ENCODE results near the gene PSMA6. TPM values are rescaled to one million over a fixed set of nuclear protein-coding genes. Genes with fewer than 3 reads are reported as not detected.
A peak's percentile ranks its signal among the peaks of the same experiment; 100 is the strongest.

PSMA6 gene
- total RNA-seq, 1 donor from 2014 or later = 196 TPM

DNA sequence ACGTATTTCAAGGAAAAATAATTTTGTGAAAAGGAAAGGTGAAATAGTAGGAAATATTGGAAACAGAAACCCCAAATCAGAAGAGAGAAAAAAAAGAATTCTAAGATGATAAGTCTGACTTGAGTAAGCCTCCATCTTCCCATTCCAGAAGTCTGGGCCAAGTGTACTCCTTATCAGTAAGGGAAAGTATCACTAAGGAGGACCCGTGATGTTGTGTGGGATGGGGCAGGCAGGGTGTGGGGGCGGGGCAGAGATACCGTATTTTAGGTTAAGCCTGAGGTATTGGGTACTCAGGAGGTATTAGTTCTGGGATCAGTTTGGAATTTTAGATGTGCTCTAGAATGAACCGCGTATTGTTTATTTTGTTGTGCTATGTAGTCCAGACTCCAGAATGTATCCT is 33.8 kb upstream of the PSMA6 start:
- no peak for DNase-seq (ENCODE audit: low read depth)
- TF ChIP-seq, protein P1, sequence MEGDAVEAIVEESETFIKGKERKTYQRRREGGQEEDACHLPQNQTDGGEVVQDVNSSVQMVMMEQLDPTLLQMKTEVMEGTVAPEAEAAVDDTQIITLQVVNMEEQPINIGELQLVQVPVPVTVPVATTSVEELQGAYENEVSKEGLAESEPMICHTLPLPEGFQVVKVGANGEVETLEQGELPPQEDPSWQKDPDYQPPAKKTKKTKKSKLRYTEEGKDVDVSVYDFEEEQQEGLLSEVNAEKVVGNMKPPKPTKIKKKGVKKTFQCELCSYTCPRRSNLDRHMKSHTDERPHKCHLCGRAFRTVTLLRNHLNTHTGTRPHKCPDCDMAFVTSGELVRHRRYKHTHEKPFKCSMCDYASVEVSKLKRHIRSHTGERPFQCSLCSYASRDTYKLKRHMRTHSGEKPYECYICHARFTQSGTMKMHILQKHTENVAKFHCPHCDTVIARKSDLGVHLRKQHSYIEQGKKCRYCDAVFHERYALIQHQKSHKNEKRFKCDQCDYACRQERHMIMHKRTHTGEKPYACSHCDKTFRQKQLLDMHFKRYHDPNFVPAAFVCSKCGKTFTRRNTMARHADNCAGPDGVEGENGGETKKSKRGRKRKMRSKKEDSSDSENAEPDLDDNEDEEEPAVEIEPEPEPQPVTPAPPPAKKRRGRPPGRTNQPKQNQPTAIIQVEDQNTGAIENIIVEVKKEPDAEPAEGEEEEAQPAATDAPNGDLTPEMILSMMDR (conservative IDR thresholded peaks at IDR 0.05; ENCODE audit: low read depth, low read length) = no peak
- no peak overlapping the region for H3K4me3 ChIP-seq (ENCODE audit: low read depth, low read length)

DNA sequence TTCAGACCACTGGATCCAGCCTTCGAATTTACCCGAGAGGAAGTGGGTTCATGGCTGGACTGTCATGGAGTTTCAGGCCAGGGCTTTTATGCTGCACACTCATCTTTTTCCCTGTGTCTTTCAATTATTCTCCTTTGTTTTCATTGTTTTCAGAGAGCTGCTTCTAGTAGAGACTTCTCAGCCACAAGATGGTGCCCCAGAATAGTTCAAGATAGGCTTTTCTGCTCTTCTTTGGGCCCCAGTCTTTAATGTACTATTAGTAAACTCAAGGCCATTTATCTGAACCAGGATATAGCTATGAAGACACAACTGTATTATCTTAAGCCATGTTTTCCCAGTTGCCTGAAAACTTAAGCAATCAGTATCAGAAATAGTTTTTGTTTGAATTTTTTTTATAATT is 30.4 kb upstream of the PSMA6 start:
- peak; percentile 6 for DNase-seq (ENCODE audit: low read depth)
- H3K4me3 ChIP-seq (ENCODE audit: low read depth, low read length) = no peak overlapping the region
- TF ChIP-seq, protein P1 (conservative IDR thresholded peaks at IDR 0.05; ENCODE audit: low read depth, low read length) = peak; percentile 54

DNA sequence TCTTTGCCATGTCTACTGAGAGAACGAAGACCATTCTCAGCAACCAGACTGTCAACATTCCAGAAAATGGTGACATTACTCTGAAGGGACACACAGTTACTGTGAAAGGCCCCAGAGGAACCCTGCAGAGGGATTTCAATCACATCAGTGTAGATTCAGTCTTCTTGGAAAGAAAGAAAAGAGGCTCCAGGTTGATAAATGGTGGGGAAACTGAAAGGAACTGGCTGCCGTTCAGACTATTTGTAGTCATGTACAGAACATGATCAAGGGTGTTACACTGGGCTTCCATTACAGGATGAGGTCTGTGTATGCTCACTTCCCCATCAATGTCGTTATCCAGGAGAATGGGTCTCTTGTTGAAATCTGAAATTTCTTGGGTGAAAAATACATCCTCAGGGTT is 29.7 kb upstream of the PSMA6 start:
- H3K4me3 ChIP-seq (ENCODE audit: low read depth, low read length) = no peak overlapping the region
- DNase-seq (ENCODE audit: low read depth) = no peak
- TF ChIP-seq, protein P1 (conservative IDR thresholded peaks at IDR 0.05; ENCODE audit: low read depth, low read length) = no peak

DNA sequence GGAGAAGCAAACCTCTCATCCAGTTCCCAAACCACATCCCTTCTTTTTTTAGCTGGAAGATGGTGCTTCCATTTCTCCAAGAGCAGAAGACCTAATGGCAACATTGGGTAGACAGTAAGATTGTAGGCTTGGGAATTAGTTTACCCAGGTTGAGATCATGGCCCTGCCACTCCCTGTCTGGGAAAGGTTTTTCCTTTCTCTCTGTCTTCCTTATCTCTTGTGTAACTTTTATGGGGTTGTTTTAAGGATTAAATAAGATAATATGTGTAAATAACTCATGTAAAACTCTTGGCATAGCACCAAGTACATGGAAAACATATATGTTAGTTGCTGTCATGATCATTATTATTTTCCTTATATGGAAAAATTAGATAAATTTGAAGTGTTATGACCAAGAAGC is 23.2 kb upstream of the PSMA6 start:
- TF ChIP-seq, protein P1 (conservative IDR thresholded peaks at IDR 0.05; ENCODE audit: low read depth, low read length) = no peak
- no peak for DNase-seq (ENCODE audit: low read depth)
- no peak overlapping the region for H3K4me3 ChIP-seq (ENCODE audit: low read depth, low read length)

DNA sequence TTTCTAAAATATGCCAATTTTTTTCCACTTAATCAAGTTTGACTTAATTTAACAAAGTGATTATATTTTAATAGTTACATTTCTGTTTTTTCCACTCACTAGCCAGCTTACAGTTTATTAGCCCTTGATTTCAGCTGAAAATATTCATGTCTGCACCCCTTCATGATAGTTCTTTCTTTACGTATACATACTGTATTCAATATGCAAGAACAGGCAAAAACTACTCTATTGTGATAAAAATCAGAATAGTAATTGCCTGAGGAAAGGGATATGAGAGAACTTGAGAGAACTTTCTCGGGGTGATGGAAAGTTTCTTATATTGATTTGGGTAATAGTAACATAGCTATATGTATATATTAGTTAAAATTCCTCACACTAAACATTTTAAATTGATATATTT is 17.4 kb upstream of the PSMA6 start:
- no peak overlapping the region for H3K4me3 ChIP-seq (ENCODE audit: low read depth, low read length)
- TF ChIP-seq, protein P1 (conservative IDR thresholded peaks at IDR 0.05; ENCODE audit: low read depth, low read length) = no peak
- DNase-seq (ENCODE audit: low read depth) = no peak

DNA sequence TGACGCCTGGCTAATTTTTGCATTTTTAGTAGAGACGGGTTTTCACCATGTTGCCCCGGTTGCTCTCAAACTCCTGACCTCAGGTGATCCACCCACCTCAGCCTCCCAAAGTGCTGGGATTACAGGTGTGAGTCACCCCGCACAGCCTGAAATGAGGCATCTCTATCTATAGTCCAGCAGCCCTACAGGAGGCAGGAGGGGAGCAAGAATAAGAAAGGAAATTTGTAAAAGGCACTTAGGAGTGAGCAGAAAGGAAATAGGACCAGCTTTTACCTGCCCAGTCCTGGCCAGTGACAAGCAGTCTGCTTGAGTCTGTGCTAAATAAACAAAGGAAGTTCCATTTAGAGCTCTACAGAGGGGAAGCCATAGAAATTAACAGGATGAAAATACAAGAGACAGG is 15.0 kb upstream of the PSMA6 start:
- TF ChIP-seq, protein P1 (conservative IDR thresholded peaks at IDR 0.05; ENCODE audit: low read depth, low read length) = no peak
- no peak overlapping the region for H3K4me3 ChIP-seq (ENCODE audit: low read depth, low read length)
- DNase-seq (ENCODE audit: low read depth) = no peak

DNA sequence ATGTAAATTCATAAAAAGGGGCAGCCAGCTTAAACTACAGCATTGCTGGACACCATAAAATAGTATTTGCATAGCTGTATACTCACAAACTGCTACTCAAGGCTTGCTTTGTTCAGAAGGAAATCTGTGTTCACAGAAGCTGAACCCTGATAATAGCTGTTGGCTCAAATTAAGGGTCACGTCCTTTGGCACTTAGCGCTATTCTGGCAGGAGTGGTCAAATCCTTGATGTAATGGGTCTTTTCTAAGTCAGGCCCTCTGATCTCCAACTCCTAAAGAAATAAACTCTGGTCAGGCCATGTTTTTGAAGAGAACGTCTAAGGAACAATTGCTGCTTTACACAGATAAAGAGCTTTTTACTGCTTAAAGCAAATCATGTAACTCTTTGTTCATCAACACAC is 12.8 kb upstream of the PSMA6 start:
- no peak for DNase-seq (ENCODE audit: low read depth)
- no peak overlapping the region for H3K4me3 ChIP-seq (ENCODE audit: low read depth, low read length)
- TF ChIP-seq, protein P1 (conservative IDR thresholded peaks at IDR 0.05; ENCODE audit: low read depth, low read length) = no peak
